Activated CD4-positive, alpha-beta memory T cell treated with anti-CD3 and anti-CD28 coated beads for 36 hours (primary cell): ENCODE results near the gene SPDL1. TPM values are rescaled to one million over a fixed set of nuclear protein-coding genes. Genes with fewer than 3 reads are reported as not detected.
"Not testable (repeated sequence)": the region's sequence is repeated elsewhere in the genome, so short reads cannot be mapped to it uniquely, and the experiment has no call there.

Source experiments
- CTCF ChIA-PET: fragments of 350-600 bp; sonication (Branson Sonifier 250); formaldehyde crosslinking; loops from one replicate; lab custom pipeline; 2021; ENCODE audit warnings: antibody characterized with exemption, inconsistent platforms; lab: Charles Lee
- POLR2A ChIA-PET: fragments of 350-600 bp; sonication (Branson Sonifier 250); formaldehyde crosslinking; loops from one replicate; lab custom pipeline; 2021; ENCODE audit warnings: antibody characterized with exemption; lab: Charles Lee
- DNase-seq: peaks from one replicate; pipeline ENCODE4 v3.0.0-alpha.2; 2020
- H3K27ac Mint-ChIP-seq: one replicate; pipeline ENCODE4 v1.8.0; 2021; ENCODE audit warnings: mixed read lengths
- H3K27me3 Mint-ChIP-seq: one replicate; pipeline ENCODE4 v1.8.0; 2021; ENCODE audit warnings: mixed read lengths
- H3K36me3 Mint-ChIP-seq: one replicate; pipeline ENCODE4 v1.8.0; 2021; ENCODE audit warnings: mixed read lengths
- H3K4me1 Mint-ChIP-seq: one replicate; pipeline ENCODE4 v1.8.0; 2021; ENCODE audit warnings: low read depth, mixed read lengths
- H3K4me3 Mint-ChIP-seq: one replicate; pipeline ENCODE4 v1.8.0; 2021; ENCODE audit warnings: mild to moderate bottlenecking, mixed read lengths
- H3K9me3 Mint-ChIP-seq: one replicate; pipeline ENCODE4 v1.8.0; 2021; ENCODE audit warnings: mixed read lengths
- intact Hi-C: fragments of 100-400 bp; cut with micrococcal nuclease; formaldehyde crosslinking; loops from one replicate; pipeline ENCODE4 v1.15.1; 2023
- total RNA-seq, 2 experiments: library from RNA; stranded (reverse); gene quantifications; one replicate each; pipeline ENCODE4 v1.2.3, GENCODE V29; 2021

The SPDL1 gene
- total RNA-seq, 2 experiments from 2014 or later, result 32.7 to 34.9 TPM

DNA sequence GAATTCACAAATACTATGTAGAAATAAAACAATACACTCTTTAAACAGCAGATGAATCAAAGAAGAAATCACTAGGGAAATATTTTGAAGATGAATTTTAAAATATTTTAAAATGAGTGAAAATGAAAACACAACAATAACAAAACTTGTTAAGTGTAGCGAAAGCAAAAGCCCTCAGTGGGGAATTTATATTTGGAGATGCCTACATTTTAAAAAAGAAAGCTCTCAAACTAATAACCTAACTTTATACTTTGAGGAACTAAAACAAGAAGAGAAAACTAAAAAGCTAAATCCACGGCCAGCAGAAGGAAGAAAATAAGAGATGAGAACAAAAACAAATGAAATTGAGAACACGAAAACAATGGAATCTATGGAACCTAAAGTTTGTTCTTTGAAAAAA lies 22.7 kb downstream of the SPDL1 start:
- no peak overlapping the region for H3K27ac Mint-ChIP-seq
- intact Hi-C loops, result no loop called here
- no peaks in the 10 kb centered on the region for H3K27me3 Mint-ChIP-seq
- H3K4me1 Mint-ChIP-seq, result no peaks in the 10 kb centered on the region
- ChIA-PET POLR2A (no interaction called here), CTCF (interaction anchor here (0.9 kb wide), 1 partner anchor 23 kb away, joined by 3 read pairs; the partner anchor contains the start of gene SPDL1)
- peaks cover 7% of the 10 kb centered on the region for H3K9me3 Mint-ChIP-seq
- H3K4me3 Mint-ChIP-seq, result no peak overlapping the region
- DNase-seq, result no peak
- peaks cover 21% of the 10 kb centered on the region for H3K36me3 Mint-ChIP-seq

DNA sequence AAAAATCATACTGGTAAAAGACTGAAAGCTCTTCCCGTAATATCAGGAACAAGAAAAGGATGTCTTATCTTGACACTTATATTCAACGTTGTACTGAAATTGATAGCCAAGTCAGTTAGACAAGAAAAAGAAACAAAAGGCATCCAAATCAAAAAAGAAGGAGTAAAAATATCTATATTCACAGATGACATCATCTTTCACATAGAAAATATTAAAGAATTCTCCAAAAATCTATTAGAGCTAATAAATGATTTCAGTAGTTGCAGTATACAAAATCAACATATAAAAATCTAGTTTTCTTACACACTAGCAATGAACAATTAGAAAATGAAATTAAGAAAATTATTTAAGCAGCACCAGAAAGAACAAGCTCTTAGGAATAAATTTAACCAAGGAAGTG lies 24.3 kb downstream of the SPDL1 start:
- no peaks in the 10 kb centered on the region for H3K4me1 Mint-ChIP-seq
- H3K4me3 Mint-ChIP-seq, result no peak overlapping the region
- peaks cover 12% of the 10 kb centered on the region for H3K9me3 Mint-ChIP-seq
- intact Hi-C loops, result no loop called here
- H3K27ac Mint-ChIP-seq, result no peak overlapping the region
- H3K27me3 Mint-ChIP-seq, result peaks cover 6% of the 10 kb centered on the region
- DNase-seq, result no peak
- POLR2A ChIA-PET, result no interaction called here
- H3K36me3 Mint-ChIP-seq, result peaks cover 12% of the 10 kb centered on the region
- CTCF ChIA-PET, result no interaction called here

DNA sequence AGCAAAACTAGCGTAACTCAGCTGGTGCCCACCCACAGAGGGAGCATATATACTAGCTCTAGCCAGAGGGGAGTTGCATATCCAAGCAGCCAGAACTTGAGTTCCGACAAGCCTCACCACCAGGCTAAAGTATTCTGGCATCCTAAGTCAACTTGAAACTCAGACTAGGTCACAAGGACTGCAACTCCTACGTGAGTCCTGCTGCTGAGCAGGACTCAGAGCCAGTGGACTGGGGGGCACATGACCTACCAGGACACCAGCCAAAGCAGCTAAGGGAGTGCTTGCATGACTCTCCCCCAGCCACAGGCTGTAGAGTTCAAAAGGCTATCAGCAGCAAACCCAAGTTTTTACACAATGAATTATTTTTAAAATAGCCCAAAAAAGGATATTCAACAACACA lies 26.1 kb downstream of the SPDL1 start:
- intact Hi-C loops, result no loop called here
- no peak overlapping the region for H3K4me3 Mint-ChIP-seq
- ChIA-PET POLR2A (no interaction called here), CTCF (interaction anchor here (1.3 kb wide), 1 partner anchor 30 kb away, joined by 3 read pairs; no protein-coding TSS in a partner anchor)
- DNase-seq, result no peak
- no peak overlapping the region for H3K27ac Mint-ChIP-seq
- H3K9me3 Mint-ChIP-seq, result peaks cover 12% of the 10 kb centered on the region
- H3K36me3 Mint-ChIP-seq, result peaks cover 3% of the 10 kb centered on the region
- no peaks in the 10 kb centered on the region for H3K4me1 Mint-ChIP-seq
- H3K27me3 Mint-ChIP-seq, result peaks cover 6% of the 10 kb centered on the region

DNA sequence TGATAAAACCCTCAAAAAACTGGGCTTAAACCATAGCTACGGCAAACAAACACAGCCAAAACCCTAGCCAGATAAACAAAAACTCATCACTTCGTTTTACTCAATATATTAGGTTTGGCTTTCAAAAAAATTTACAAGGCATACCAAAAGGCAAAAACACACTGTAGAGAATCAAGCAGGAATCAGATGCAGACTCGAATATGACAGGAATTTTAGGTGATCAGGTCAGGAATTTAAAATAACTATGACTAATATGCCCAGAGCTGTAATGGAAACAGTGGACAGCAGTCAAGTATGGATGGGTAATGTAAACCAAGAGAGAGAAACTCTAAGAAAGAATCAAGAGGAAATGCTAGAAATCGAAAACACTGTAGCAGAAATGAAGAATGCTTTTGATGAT lies 27.0 kb downstream of the SPDL1 start:
- Mint-ChIP-seq H3K9me3 (peaks cover 12% of the 10 kb centered on the region), H3K4me3 (no peak overlapping the region), H3K36me3 (no peaks in the 10 kb centered on the region), H3K27ac (no peak overlapping the region), H3K27me3 (peaks cover 6% of the 10 kb centered on the region), H3K4me1 (no peaks in the 10 kb centered on the region)
- intact Hi-C loops, result no loop called here
- CTCF ChIA-PET, result interaction anchor here (0.7 to 1.3 kb wide), 2 partner anchors 13 to 29 kb away, joined by 3 read pairs; no protein-coding TSS in a partner anchor
- no peak for DNase-seq
- POLR2A ChIA-PET, result no interaction called here

DNA sequence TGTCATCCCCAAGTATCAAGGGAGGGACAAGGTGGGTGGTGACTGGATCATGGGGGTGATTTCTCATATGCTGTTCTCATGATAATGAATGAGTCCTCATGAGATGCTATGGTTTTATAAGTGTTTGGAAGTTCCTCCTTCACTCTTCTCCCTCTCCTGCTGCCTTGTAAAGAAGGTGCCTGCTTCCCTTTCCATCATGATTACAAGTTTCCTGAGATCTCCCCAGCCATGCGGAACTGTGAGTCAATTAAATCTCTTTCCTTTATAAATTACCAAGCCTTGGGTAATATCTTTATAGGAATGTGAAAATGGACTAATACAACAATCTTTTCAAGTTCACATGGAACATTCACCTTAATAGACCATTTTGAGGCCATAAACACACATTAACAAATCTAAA lies 32.0 kb downstream of the SPDL1 start:
- Mint-ChIP-seq H3K4me1 (no peaks in the 10 kb centered on the region), H3K9me3 (peaks cover 9% of the 10 kb centered on the region), H3K36me3 (no peaks in the 10 kb centered on the region), H3K27me3 (peaks cover 6% of the 10 kb centered on the region), H3K4me3 (no peak overlapping the region), H3K27ac (no peak overlapping the region)
- intact Hi-C loops, result no loop called here
- POLR2A ChIA-PET, result no interaction called here
- CTCF ChIA-PET, result no interaction called here
- no peak for DNase-seq

DNA sequence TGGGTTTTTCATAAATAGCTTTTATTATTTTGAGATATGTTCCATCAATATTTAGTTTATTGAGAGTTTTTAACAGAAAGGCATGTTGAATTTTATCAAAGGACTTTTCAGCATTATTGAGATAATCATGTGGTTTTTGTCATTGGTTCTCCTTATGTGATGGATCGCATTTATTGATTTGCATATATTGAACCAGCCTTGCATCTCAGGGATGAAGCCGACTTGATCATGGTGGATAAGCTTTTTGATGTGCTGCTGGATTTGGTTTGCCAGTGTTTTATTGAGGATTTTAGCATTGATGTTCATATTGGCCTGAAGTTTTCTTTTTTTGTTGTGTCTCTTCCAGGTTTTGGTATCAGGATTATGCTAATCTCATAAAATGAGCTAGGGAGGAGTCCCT lies 40.7 kb downstream of the SPDL1 start:
- intact Hi-C loops, H3K27me3 Mint-ChIP-seq, POLR2A ChIA-PET, H3K4me1 Mint-ChIP-seq, H3K27ac Mint-ChIP-seq, DNase-seq, H3K4me3 Mint-ChIP-seq, H3K36me3 Mint-ChIP-seq, H3K9me3 Mint-ChIP-seq: not testable (repeated sequence)
- CTCF ChIA-PET, result interaction anchor here (0.6 kb wide), 1 partner anchor 13 kb away, joined by 3 read pairs; no protein-coding TSS in a partner anchor

DNA sequence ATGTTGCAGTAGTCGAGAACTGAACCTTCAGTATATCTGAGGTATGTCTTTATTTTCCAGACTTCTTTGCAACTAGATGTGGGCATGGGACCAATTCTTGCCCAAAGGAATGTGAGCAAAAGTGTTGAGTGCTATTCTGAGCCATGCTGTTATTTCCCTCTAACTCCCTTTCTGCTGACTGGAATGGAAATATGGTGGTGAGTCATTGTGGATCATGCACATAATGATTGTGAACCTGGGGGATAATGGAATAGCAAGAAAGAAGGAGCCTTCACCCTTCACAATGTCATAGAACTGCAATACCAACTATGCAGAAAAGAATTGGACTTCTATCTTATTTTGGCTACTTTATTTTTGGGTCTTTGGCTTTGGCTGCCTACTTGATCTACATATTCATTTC lies 43.2 kb downstream of the SPDL1 start:
- H3K4me3 Mint-ChIP-seq, result no peak overlapping the region
- H3K27ac Mint-ChIP-seq, result no peak overlapping the region
- intact Hi-C loops, result no loop called here
- CTCF ChIA-PET, result no interaction called here
- POLR2A ChIA-PET, result no interaction called here
- DNase-seq, result no peak
- peaks cover 6% of the 10 kb centered on the region for H3K9me3 Mint-ChIP-seq
- peaks cover 4% of the 10 kb centered on the region for H3K4me1 Mint-ChIP-seq
- peaks cover 1% of the 10 kb centered on the region for H3K27me3 Mint-ChIP-seq
- H3K36me3 Mint-ChIP-seq, result no peaks in the 10 kb centered on the region

DNA sequence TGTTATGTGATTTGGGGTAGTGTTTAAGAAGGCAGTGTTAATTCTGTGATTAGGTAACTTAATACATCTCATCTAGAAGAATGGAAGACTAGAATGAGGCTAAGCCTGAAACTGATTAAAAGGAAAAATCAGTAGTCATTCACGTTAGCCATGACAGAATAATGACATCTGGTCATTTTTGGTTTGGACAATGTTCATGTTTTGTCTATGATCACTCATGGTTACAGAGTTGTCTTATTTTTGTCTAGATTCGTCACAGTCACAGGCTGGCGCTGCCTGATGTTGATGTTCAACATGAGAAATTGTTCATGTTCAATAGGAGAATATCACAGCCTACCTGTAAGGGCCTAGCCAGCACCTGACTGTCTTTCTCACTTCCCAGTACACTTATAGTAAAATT lies 44.0 kb downstream of the SPDL1 start:
- H3K27me3 Mint-ChIP-seq, result peaks cover 4% of the 10 kb centered on the region

DNA sequence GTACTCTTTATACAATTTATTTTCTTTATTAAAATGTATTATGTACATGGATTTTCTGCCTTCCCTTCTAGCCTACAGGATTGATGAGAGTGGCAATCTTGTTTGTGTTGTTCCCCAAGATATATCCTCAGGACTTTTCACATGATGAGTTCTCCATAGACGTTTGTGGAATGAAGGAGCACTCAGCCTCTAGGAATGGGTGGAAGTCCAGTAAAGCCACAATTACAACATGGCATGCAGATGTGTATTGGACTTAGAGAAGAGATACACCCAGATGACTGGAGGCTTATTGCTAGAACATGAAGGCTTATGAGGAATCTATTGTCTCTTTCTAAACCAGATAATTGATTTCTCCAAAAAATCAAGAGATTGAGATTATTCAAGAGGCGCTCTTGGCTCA lies 45.3 kb downstream of the SPDL1 start:
- Mint-ChIP-seq H3K36me3 (no peaks in the 10 kb centered on the region), H3K4me3 (no peak overlapping the region), H3K4me1 (peaks cover 4% of the 10 kb centered on the region), H3K27ac (no peak overlapping the region), H3K9me3 (no peaks in the 10 kb centered on the region), H3K27me3 (peaks cover 4% of the 10 kb centered on the region)
- CTCF ChIA-PET, result no interaction called here
- POLR2A ChIA-PET, result no interaction called here
- intact Hi-C loops, result no loop called here
- DNase-seq, result no peak

More for the DNA sequence above, 44.0 kb downstream of the SPDL1 start:
- H3K4me1 Mint-ChIP-seq, result peaks cover 4% of the 10 kb centered on the region
- H3K4me3 Mint-ChIP-seq, result no peak overlapping the region
- intact Hi-C loops, result no loop called here
- POLR2A ChIA-PET, result no interaction called here
- CTCF ChIA-PET, result interaction anchor here (0.6 kb wide), 1 partner anchor 9 kb away, joined by 3 read pairs; no protein-coding TSS in a partner anchor
- DNase-seq, result no peak
- peaks cover 6% of the 10 kb centered on the region for H3K9me3 Mint-ChIP-seq
- H3K36me3 Mint-ChIP-seq, result no peaks in the 10 kb centered on the region
- H3K27ac Mint-ChIP-seq, result no peak overlapping the region

DNA sequence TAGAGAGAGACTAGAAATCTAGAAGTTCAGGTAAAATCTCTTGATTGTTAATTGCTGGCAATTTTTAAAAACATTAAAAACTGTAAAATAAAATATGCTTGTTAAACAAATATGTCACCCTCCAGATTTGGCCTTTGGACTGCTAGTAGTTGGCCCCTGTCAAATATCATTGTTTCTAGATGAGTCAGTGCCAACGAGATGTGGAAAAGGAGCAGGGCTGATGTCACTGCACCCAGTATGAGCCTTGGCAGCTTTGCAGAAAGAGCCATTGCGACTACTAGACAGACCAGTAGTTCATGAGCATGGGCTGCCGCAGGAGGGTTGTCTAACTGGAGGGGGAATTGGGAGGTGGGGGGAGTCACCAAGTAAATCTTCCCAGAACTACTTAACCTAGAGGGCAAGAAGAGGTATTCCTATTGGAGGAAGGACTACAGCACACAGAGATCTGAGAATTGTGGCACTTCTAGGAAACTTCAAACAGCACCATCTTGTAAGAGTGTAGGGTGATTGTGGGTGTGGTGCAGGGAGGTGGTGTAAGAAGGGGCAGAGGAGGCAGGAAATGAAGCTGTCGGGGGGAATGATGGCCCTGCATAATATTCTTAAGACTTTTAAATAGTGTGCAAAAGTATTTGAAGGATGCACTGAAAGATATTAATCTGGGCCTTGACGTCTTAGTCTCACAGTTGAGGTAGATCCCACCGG lies 46.4 kb downstream of the SPDL1 start:
- no peaks in the 10 kb centered on the region for H3K36me3 Mint-ChIP-seq
- H3K4me1 Mint-ChIP-seq, result peaks cover 4% of the 10 kb centered on the region
- no peak overlapping the region for H3K4me3 Mint-ChIP-seq
- peaks cover 3% of the 10 kb centered on the region for H3K9me3 Mint-ChIP-seq
- intact Hi-C loops, result no loop called here
- H3K27ac Mint-ChIP-seq, result no peak overlapping the region
- peaks cover 4% of the 10 kb centered on the region for H3K27me3 Mint-ChIP-seq
- DNase-seq, result no peak
- POLR2A ChIA-PET, result interaction anchor here (0.6 kb wide), 1 partner anchor 19 kb away, joined by 3 read pairs; no protein-coding TSS in a partner anchor
- CTCF ChIA-PET, result no interaction called here

DNA sequence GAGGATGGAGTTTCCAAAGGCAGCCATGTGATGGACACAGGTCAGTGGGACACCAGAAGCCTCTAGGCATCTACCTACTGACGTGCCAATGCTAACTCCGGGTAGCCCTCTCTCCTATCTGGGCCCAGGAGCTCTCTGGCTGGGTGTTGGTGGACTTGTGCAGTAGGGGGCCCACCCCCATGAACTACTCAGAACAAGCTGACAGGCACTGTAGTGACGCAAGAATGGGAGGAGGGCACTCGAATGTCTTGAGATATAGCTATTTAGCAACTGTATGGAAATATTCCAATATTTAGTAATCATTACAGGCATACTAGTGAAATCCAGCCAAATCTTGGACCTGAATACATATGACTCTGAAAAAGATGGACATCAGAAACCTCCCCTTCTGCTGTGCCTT lies 47.8 kb downstream of the SPDL1 start:
- POLR2A ChIA-PET, result no interaction called here

DNA sequence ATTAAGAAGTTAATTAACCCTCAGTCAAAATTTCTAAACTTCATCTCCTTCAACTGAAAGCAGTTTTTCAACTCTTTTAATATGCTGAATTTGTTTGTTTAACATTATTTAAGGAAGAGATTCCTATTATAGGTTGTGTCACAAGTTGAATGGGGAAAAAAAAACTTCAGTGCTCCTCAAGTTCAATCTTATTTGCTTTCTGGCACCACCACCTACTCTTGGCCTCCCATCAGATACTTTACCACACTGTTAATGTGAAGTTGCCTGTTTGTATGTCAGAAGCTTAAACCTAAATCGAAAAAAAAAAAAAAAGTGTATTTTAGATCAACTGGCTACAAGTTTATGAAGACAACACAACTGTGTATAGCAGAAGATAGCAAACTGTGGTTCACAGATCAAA lies 49.4 kb downstream of the SPDL1 start:
- Mint-ChIP-seq H3K36me3 (peaks cover 2% of the 10 kb centered on the region), H3K27ac (no peak overlapping the region), H3K4me3 (no peak overlapping the region), H3K9me3 (peaks cover 3% of the 10 kb centered on the region), H3K4me1 (peaks cover 11% of the 10 kb centered on the region), H3K27me3 (peaks cover 4% of the 10 kb centered on the region)
- intact Hi-C loops, result no loop called here
- DNase-seq, result no peak
- ChIA-PET CTCF (no interaction called here), POLR2A (no interaction called here)

More for the DNA sequence above, 47.8 kb downstream of the SPDL1 start:
- no peak overlapping the region for H3K4me3 Mint-ChIP-seq
- intact Hi-C loops, result no loop called here
- peaks cover 3% of the 10 kb centered on the region for H3K9me3 Mint-ChIP-seq
- H3K27me3 Mint-ChIP-seq, result peaks cover 4% of the 10 kb centered on the region
- no peak for DNase-seq
- peaks cover 7% of the 10 kb centered on the region for H3K4me1 Mint-ChIP-seq
- CTCF ChIA-PET, result no interaction called here
- no peak overlapping the region for H3K27ac Mint-ChIP-seq
- H3K36me3 Mint-ChIP-seq, result no peaks in the 10 kb centered on the region

DNA sequence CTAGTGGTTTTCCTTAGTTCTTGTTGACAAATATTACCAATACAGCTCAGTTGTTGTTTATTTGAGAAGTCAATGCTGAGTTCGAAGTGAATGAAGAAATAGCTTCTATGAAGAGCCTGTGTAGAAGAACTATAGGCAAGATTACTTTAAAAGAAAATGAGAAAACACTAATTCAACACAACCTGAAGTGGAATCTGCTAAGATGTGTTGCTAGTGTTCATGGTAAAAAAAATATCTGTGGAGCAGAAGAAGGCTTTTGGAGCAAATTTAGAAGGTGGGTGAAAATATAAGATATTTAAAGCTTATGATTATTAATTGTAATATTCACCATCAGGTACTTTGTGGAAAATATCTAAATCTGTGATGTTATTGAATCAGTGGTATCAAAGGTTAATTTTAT lies 51.0 kb downstream of the SPDL1 start:
- H3K27me3 Mint-ChIP-seq, result peaks cover 4% of the 10 kb centered on the region
- no peak overlapping the region for H3K27ac Mint-ChIP-seq
- intact Hi-C loops, result loop anchor here (5.0 kb wide), 1 partner anchor 1057 kb away; the partner anchor contains the start of gene PANK3
- H3K36me3 Mint-ChIP-seq, result peaks cover 17% of the 10 kb centered on the region
- H3K9me3 Mint-ChIP-seq, result peaks cover 13% of the 10 kb centered on the region
- H3K4me3 Mint-ChIP-seq, result no peak overlapping the region
- peaks cover 28% of the 10 kb centered on the region for H3K4me1 Mint-ChIP-seq
- ChIA-PET CTCF (no interaction called here), POLR2A (interaction anchor here (1.0 to 3.7 kb wide), 2 partner anchors 17 to 51 kb away, joined by 3 to 21 read pairs; partner anchors contain the start of gene SPDL1)
- DNase-seq, result no peak
